ENCODE results near the gene LHCGR.

GRCh38 chr2:48721158-48721557 is 34.4 kb downstream of the LHCGR start:
- TF ChIP-seq CTCF (IDR thresholded peaks at IDR 0.05) (no peak), POLR2A (IDR thresholded peaks at IDR 0.05) (no peak)
